Astrocyte (in vitro differentiated cells and primary cell): ENCODE measurements around the gene ASIC4. TPM values are rescaled to one million over a fixed set of nuclear protein-coding genes. Genes with fewer than 3 reads are reported as not detected.

Experiments used
- DNase-seq: peaks from one replicate; pipeline ENCODE4 v3.0.0-alpha.2; 2010; ENCODE audit warnings: low read depth
- FAIRE-seq: peaks from 2 replicates; lab custom pipeline; 2011; peaks lifted over from hg19 to GRCh38; lab: Jason Lieb, UNC
- H2AFZ ChIP-seq: 2 replicates; pipeline ENCODE4 v1.6.0; 2012; ENCODE audit warnings: low read depth, low read length, inconsistent platforms
- H3K27ac ChIP-seq: 2 replicates; pipeline ENCODE4 v1.5.1; 2011; ENCODE audit warnings: low read depth, low read length, inconsistent platforms
- H3K27me3 ChIP-seq: 2 replicates; pipeline ENCODE4 v1.6.0; 2011; ENCODE audit warnings: low read length, inconsistent platforms; ENCODE audit not compliant: insufficient read depth
- H3K36me3 ChIP-seq: 2 replicates; pipeline ENCODE4 v1.5.1; 2011; ENCODE audit warnings: low read length, inconsistent platforms; ENCODE audit not compliant: insufficient read depth
- H3K4me1 ChIP-seq: 2 replicates; pipeline ENCODE4 v1.5.1; 2011; ENCODE audit warnings: low read length, inconsistent platforms; ENCODE audit not compliant: insufficient read depth
- H3K4me2 ChIP-seq: 2 replicates; pipeline ENCODE4 v1.6.0; 2012; ENCODE audit warnings: low read length, inconsistent platforms
- H3K4me3 ChIP-seq: 2 replicates; pipeline ENCODE4 v1.5.1; 2011; ENCODE audit warnings: low read depth, mild to moderate bottlenecking, low read length, inconsistent platforms; ENCODE audit not compliant: insufficient read depth
- H3K79me2 ChIP-seq: 2 replicates; pipeline ENCODE4 v1.6.0; 2012; ENCODE audit warnings: mild to moderate bottlenecking, low read length, inconsistent platforms; ENCODE audit not compliant: insufficient read depth
- H3K9ac ChIP-seq: 2 replicates; pipeline ENCODE4 v1.6.0; 2012; ENCODE audit warnings: mild to moderate bottlenecking, low read length, inconsistent platforms
- H3K9me3 ChIP-seq: 2 replicates; pipeline ENCODE4 v1.5.1; 2012; ENCODE audit warnings: low read depth, mild to moderate bottlenecking, low read length, inconsistent platforms; ENCODE audit not compliant: insufficient read depth
- H4K20me1 ChIP-seq: 2 replicates; pipeline ENCODE4 v1.6.0; 2012; ENCODE audit warnings: low read length, inconsistent platforms; ENCODE audit not compliant: insufficient read depth
- H3K27ac Mint-ChIP-seq: one replicate; pipeline ENCODE4 v1.8.0; 2021; ENCODE audit warnings: mild to moderate bottlenecking, mixed read lengths; ENCODE audit not compliant: unreplicated experiment
- H3K27me3 Mint-ChIP-seq: one replicate; pipeline ENCODE4 v1.8.0; 2021; ENCODE audit warnings: low read depth, mixed read lengths; ENCODE audit not compliant: unreplicated experiment
- H3K36me3 Mint-ChIP-seq: one replicate; pipeline ENCODE4 v1.8.0; 2021; ENCODE audit warnings: low read depth, mixed read lengths; ENCODE audit not compliant: unreplicated experiment
- H3K4me1 Mint-ChIP-seq: one replicate; pipeline ENCODE4 v1.8.0; 2021; ENCODE audit warnings: low read depth, mixed read lengths; ENCODE audit not compliant: unreplicated experiment
- H3K4me3 Mint-ChIP-seq: one replicate; pipeline ENCODE4 v1.8.0; 2021; ENCODE audit warnings: mild to moderate bottlenecking, moderate library complexity, mixed read lengths; ENCODE audit not compliant: unreplicated experiment
- H3K9me3 Mint-ChIP-seq: one replicate; pipeline ENCODE4 v1.8.0; 2021; ENCODE audit warnings: mild to moderate bottlenecking, mixed read lengths; ENCODE audit not compliant: unreplicated experiment
- EZH2 ChIP-seq: IDR thresholded peaks from 2 replicates; pipeline ENCODE4 v1.6.1; 2012; ENCODE audit warnings: mild to moderate bottlenecking, low read length, inconsistent platforms; ENCODE audit not compliant: insufficient read depth
- total RNA-seq: library from RNA; stranded (reverse); gene quantifications from 2 replicates; pipeline ENCODE4 v1.2.1, GENCODE V29; 2021
- TF ChIP-seq, protein P1 (sequence below): IDR thresholded peaks from 2 replicates; pipeline ENCODE4 v1.5.1; 2011; ENCODE audit warnings: low read depth, mild to moderate bottlenecking, inconsistent platforms, low read length, moderate library complexity; ENCODE audit not compliant: insufficient read depth

The ASIC4 gene
- total RNA-seq, 1 donor from 2014 or later = 0.39 TPM

DNA sequence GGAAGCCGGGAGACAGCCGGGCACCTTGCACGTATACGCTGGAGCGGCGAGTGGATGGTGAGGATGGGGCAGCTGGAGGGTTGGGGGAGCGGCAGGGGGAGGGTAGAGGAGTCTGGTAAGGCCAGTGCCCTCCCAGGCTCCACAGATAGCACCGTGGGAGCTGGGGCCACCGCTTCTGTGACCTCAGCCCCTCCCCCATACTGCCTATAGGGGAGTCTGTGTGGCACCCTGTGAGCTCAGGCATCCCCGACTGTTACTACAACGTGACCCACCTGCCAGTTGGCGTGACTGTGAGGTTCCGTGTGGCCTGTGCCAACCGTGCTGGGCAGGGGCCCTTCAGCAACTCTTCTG, 25.5 kb upstream of the ASIC4 start:
- FAIRE-seq (no peak), DNase-seq (no peak)
- no peak overlapping the region for H2AFZ ChIP-seq
- no peaks in the 10 kb centered on the region for H3K36me3 ChIP-seq
- peaks cover 3% of the 10 kb centered on the region for H3K27me3 ChIP-seq
- Mint-ChIP-seq H3K36me3 (peaks cover 23% of the 10 kb centered on the region), H3K9me3 (no peaks in the 10 kb centered on the region), H3K27ac (no peak overlapping the region), H3K4me3 (no peak overlapping the region), H3K4me1 (no peaks in the 10 kb centered on the region), H3K27me3 (peaks cover 42% of the 10 kb centered on the region)
- no peak overlapping the region for H3K9ac ChIP-seq
- H3K4me3 ChIP-seq = no peak overlapping the region
- H4K20me1 ChIP-seq = peaks cover 14% of the 10 kb centered on the region
- H3K4me2 ChIP-seq = no peak overlapping the region
- TF ChIP-seq, protein P1, sequence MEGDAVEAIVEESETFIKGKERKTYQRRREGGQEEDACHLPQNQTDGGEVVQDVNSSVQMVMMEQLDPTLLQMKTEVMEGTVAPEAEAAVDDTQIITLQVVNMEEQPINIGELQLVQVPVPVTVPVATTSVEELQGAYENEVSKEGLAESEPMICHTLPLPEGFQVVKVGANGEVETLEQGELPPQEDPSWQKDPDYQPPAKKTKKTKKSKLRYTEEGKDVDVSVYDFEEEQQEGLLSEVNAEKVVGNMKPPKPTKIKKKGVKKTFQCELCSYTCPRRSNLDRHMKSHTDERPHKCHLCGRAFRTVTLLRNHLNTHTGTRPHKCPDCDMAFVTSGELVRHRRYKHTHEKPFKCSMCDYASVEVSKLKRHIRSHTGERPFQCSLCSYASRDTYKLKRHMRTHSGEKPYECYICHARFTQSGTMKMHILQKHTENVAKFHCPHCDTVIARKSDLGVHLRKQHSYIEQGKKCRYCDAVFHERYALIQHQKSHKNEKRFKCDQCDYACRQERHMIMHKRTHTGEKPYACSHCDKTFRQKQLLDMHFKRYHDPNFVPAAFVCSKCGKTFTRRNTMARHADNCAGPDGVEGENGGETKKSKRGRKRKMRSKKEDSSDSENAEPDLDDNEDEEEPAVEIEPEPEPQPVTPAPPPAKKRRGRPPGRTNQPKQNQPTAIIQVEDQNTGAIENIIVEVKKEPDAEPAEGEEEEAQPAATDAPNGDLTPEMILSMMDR = no peak
- TF ChIP-seq EZH2 = no peak
- no peaks in the 10 kb centered on the region for H3K9me3 ChIP-seq
- H3K27ac ChIP-seq = no peak overlapping the region
- no peaks in the 10 kb centered on the region for H3K4me1 ChIP-seq
- no peaks in the 10 kb centered on the region for H3K79me2 ChIP-seq

DNA sequence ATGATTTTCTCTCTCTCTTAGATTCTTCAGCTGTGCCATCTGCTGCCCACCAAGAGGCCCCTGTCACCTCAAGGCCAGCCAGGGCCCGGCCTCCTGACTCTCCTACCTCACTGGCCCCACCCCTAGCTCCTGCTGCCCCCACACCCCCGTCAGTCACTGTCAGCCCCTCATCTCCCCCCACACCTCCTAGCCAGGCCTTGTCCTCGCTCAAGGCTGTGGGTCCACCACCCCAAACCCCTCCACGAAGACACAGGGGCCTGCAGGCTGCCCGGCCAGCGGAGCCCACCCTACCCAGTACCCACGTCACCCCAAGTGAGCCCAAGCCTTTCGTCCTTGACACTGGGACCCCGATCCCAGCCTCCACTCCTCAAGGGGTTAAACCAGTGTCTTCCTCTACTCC, 25.0 kb upstream of the ASIC4 start:
- Histone ChIP-seq H3K9ac (no peak overlapping the region), H3K27me3 (no peaks in the 10 kb centered on the region), H3K79me2 (no peaks in the 10 kb centered on the region), H3K4me3 (no peak overlapping the region), H3K27ac (no peak overlapping the region), H2AFZ (no peak overlapping the region), H4K20me1 (peaks cover 14% of the 10 kb centered on the region), H3K36me3 (no peaks in the 10 kb centered on the region), H3K9me3 (no peaks in the 10 kb centered on the region), H3K4me2 (no peak overlapping the region), H3K4me1 (no peaks in the 10 kb centered on the region)
- Mint-ChIP-seq H3K4me3 (no peak overlapping the region), H3K36me3 (peaks cover 23% of the 10 kb centered on the region), H3K27me3 (peaks cover 44% of the 10 kb centered on the region), H3K27ac (no peak overlapping the region), H3K4me1 (no peaks in the 10 kb centered on the region), H3K9me3 (no peaks in the 10 kb centered on the region)
- no peak for DNase-seq
- TF ChIP-seq, protein P1 = no peak
- TF ChIP-seq EZH2 = no peak
- no peak for FAIRE-seq

DNA sequence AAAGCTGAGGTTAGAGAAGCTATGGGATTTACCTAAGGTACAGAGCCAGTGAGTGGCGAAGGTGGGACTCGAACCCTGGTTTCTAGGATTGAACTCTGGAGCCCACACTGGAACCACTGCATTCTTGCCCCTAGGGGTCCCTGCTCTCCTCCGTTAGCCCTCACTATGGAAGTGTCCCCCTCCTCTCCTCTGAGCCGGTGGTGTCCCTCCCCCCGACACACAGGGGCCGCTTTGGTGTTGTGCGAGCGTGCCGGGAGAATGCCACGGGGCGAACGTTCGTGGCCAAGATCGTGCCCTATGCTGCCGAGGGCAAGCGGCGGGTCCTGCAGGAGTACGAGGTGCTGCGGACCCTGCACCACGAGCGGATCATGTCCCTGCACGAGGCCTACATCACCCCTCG, 24.1 kb upstream of the ASIC4 start:
- no peaks in the 10 kb centered on the region for H3K4me1 ChIP-seq
- Mint-ChIP-seq H3K9me3 (no peaks in the 10 kb centered on the region), H3K36me3 (peaks cover 23% of the 10 kb centered on the region), H3K27ac (no peak overlapping the region), H3K4me3 (no peak overlapping the region), H3K27me3 (peaks cover 49% of the 10 kb centered on the region), H3K4me1 (no peaks in the 10 kb centered on the region)
- H3K9ac ChIP-seq = no peak overlapping the region
- DNase-seq = no peak
- no peak overlapping the region for H3K4me2 ChIP-seq
- H2AFZ ChIP-seq = no peak overlapping the region
- no peaks in the 10 kb centered on the region for H3K79me2 ChIP-seq
- H3K36me3 ChIP-seq = no peaks in the 10 kb centered on the region
- H3K4me3 ChIP-seq = no peak overlapping the region
- H3K27me3 ChIP-seq = no peaks in the 10 kb centered on the region
- no peak for FAIRE-seq
- TF ChIP-seq EZH2 = no peak
- TF ChIP-seq, protein P1 = no peak
- peaks cover 10% of the 10 kb centered on the region for H4K20me1 ChIP-seq
- no peak overlapping the region for H3K27ac ChIP-seq
- no peaks in the 10 kb centered on the region for H3K9me3 ChIP-seq
